Measurements from ENCODE around the gene MCU. TPM values are rescaled to one million over a fixed set of nuclear protein-coding genes. Genes with fewer than 3 reads are reported as not detected.
A peak's percentile ranks its signal among the peaks of the same experiment; 100 is the strongest.

MCU gene
- total and polyA plus RNA-seq, 2 of the 8 experiments (the other 6 are each of a cell fraction or from before 2014, with no cell fraction given) = 51.6 to 62.2 TPM

GRCh38 chr10:72653383-72654096 lies 38.4 kb upstream of the MCU start:
- Histone ChIP-seq H3K4me2 (ENCODE audit: insufficient read depth in 1 of 2, low read depth in 2 of 2, low read length in 2 of 2) (no peak overlapping the region), H2AK5ac (ENCODE audit: low read depth, low read length) (no peak overlapping the region), H2BK12ac (ENCODE audit: low read depth, low read length) (no peak overlapping the region), H4K20me1 (replicated peaks in 1 of 2; ENCODE audit: control insufficient read depth in 1 of 2, insufficient read depth in 2 of 2, low read length in 2 of 2) (no peaks in the 10 kb centered on the region), H4K5ac (ENCODE audit: insufficient read length, low read depth, low read length) (no peak overlapping the region), H3K56ac (replicated peaks; ENCODE audit: insufficient read length, low read depth, low read length) (no peak overlapping the region), H3K27ac (ENCODE audit: low read depth, low read length) (no peak overlapping the region), H3K79me2 (ENCODE audit: control insufficient read depth in 1 of 2, insufficient read depth in 2 of 2, low read length in 2 of 2) (no peaks in the 10 kb centered on the region), H2BK20ac (ENCODE audit: low read length) (no peak overlapping the region), H3K27me3 (replicated peaks in 1 of 4; ENCODE audit: control insufficient read depth in 3 of 4, extremely low read depth in 1 of 4, insufficient read depth in 3 of 4, low read length in 3 of 4) (no peaks in the 10 kb centered on the region), H2BK15ac (ENCODE audit: low read length) (no peak overlapping the region), H3K23ac (ENCODE audit: insufficient read length) (no peak overlapping the region), H2BK5ac (ENCODE audit: low read depth, low read length) (no peak overlapping the region), H3K14ac (ENCODE audit: insufficient read length) (no peak overlapping the region), H3K4ac (replicated peaks; ENCODE audit: insufficient read length, low read depth, low read length) (no peak overlapping the region), H2BK120ac (replicated peaks; ENCODE audit: low read depth, low read length) (no peak overlapping the region), H3K79me1 (ENCODE audit: low read depth, low read length) (no peaks in the 10 kb centered on the region), H3K9ac (replicated peaks in 1 of 4; ENCODE audit: extremely low read depth in 1 of 4, low read depth in 3 of 4, low read length in 3 of 4) (no peak overlapping the region), H3K23me2 (ENCODE audit: low read depth, low read length) (no peaks in the 10 kb centered on the region), H3K4me3 (ENCODE audit: extremely low read depth in 1 of 4, insufficient read depth in 2 of 4, low read depth in 3 of 4, low read length in 4 of 4) (no peak overlapping the region), H2AFZ (ENCODE audit: low read length) (0 out of 2 replicates have a peak overlapping the region, but pooled peaks have one; percentile 20), H3K4me1 (replicated peaks in 1 of 4; ENCODE audit: control insufficient read depth in 3 of 4, insufficient read depth in 4 of 4, low read length in 3 of 4) (no peaks in the 10 kb centered on the region), H4K91ac (replicated peaks; ENCODE audit: insufficient read length, low read length) (no peak overlapping the region), H3K9me3 (ENCODE audit: insufficient read depth in 2 of 2, low read depth in 1 of 2, low read length in 1 of 2) (no peaks in the 10 kb centered on the region), H3K18ac (ENCODE audit: extremely low read depth, low read length) (no peak overlapping the region), H4K8ac (ENCODE audit: extremely low read depth, insufficient read depth, low read length) (no peak overlapping the region), H3K36me3 (ENCODE audit: control insufficient read depth in 2 of 4, insufficient read depth in 4 of 4, low read length in 3 of 4) (no peaks in the 10 kb centered on the region)
- no peak for DNase-seq (ENCODE audit: low read depth in 1 of 2, low spot score in 2 of 2)
- POLR2A ChIA-PET (ENCODE audit: partially characterized antibody) = interaction anchor here (1.1 kb wide), 1 partner anchor 32 kb away, joined by 3 read pairs; no protein-coding TSS in a partner anchor
- WGBS, 2 experiments (ENCODE audit: extremely low coverage in 1 of 2, insufficient coverage in 1 of 2, insufficient read length in 1 of 2, insufficient replicate concordance in 2 of 2, low coverage in 1 of 2, low lambda C conversion rate in 2 of 2, missing lambda C conversion rate in 1 of 2) = 85% methylated on average over 6 of the region's 6 CpGs; no CpG with 5 or more reads in 1 of the 2 experiments
- no peak for FAIRE-seq
- CTCF ChIA-PET (ENCODE audit: partially characterized antibody) = no interaction called here
- TF ChIP-seq RXRA (IDR thresholded peaks at IDR 0.05; ENCODE audit: insufficient read depth, low read depth, low read length) = no peak
- no peak for TF ChIP-seq GABPA (IDR thresholded peaks at IDR 0.05; ENCODE audit: borderline replicate concordance, insufficient read depth, low read length)
- TF ChIP-seq ZNF274 (IDR thresholded peaks at IDR 0.05; ENCODE audit: borderline replicate concordance, extremely low read depth, low read length) = no peak
- TF ChIP-seq KDM4A (IDR thresholded peaks at IDR 0.05; ENCODE audit: low read depth, low read length, severe bottlenecking) = no peak
- no peak for TF ChIP-seq KDM1A (IDR thresholded peaks at IDR 0.05; ENCODE audit: borderline replicate concordance, low read length)
- no peak for TF ChIP-seq SAP30 (IDR thresholded peaks at IDR 0.05; ENCODE audit: insufficient read depth, insufficient replicate concordance, low read length)
- no peak for TF ChIP-seq EGR1 (IDR thresholded peaks at IDR 0.05; ENCODE audit: borderline replicate concordance, low read depth, low read length)
- no peak for TF ChIP-seq CTCF (IDR thresholded peaks at IDR 0.05; ENCODE audit: control extremely low read depth in 1 of 3, insufficient read depth in 1 of 3, low read depth in 1 of 3, low read length in 3 of 3)
- no peak for TF ChIP-seq TAF1 (IDR thresholded peaks at IDR 0.05; ENCODE audit: low read depth, low read length)
